HCT116 (cell line): Measurements from ENCODE around the gene SLC22A24.

Experiments used
- ELF1 ChIP-seq: IDR thresholded peaks from 2 replicates; pipeline ENCODE4 v1.6.1; 2012; ENCODE audit warnings: low read depth, borderline replicate concordance
- POLR2AphosphoS5 ChIP-seq: IDR thresholded peaks from 2 replicates; pipeline ENCODE4 v1.6.1; 2011; ENCODE audit warnings: mild to moderate bottlenecking, low read depth, low read length, moderate library complexity
- ZFX ChIP-seq: fragments of 450-650 bp; IDR thresholded peaks from 2 replicates; pipeline ENCODE4 v1.6.1; 2017
- TF ChIP-seq, protein P1 (sequence below): IDR thresholded peaks from 2 replicates; pipeline ENCODE4 v1.6.1; 2012
- TF ChIP-seq, protein P2 (sequence below), 3 experiments: fragments of 200-600 bp in 1 of 3; sonication (generic) in 1 of 3; IDR thresholded peaks in 2 of 3; conservative IDR thresholded peaks in 1 of 3; 2 replicates each; pipeline ENCODE4 v1.5.1; 2012 to 2017; ENCODE audit warnings: low read depth in 2 of 3, low read length in 2 of 3, antibody characterized with exemption in 1 of 3, borderline replicate concordance in 1 of 3, control low read depth in 1 of 3, mild to moderate bottlenecking in 1 of 3, mixed read lengths in 1 of 3, mixed run types in 1 of 3, moderate library complexity in 1 of 3; ENCODE audit not compliant: insufficient read depth in 1 of 3

GRCh38 chr11:63080682-63081081 lies 63.3 kb downstream of the SLC22A24 start:
- TF ChIP-seq ELF1: no peak
- TF ChIP-seq, protein P1, sequence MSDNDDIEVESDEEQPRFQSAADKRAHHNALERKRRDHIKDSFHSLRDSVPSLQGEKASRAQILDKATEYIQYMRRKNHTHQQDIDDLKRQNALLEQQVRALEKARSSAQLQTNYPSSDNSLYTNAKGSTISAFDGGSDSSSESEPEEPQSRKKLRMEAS: no peak
- no peak for TF ChIP-seq POLR2AphosphoS5
- TF ChIP-seq, protein P2, sequence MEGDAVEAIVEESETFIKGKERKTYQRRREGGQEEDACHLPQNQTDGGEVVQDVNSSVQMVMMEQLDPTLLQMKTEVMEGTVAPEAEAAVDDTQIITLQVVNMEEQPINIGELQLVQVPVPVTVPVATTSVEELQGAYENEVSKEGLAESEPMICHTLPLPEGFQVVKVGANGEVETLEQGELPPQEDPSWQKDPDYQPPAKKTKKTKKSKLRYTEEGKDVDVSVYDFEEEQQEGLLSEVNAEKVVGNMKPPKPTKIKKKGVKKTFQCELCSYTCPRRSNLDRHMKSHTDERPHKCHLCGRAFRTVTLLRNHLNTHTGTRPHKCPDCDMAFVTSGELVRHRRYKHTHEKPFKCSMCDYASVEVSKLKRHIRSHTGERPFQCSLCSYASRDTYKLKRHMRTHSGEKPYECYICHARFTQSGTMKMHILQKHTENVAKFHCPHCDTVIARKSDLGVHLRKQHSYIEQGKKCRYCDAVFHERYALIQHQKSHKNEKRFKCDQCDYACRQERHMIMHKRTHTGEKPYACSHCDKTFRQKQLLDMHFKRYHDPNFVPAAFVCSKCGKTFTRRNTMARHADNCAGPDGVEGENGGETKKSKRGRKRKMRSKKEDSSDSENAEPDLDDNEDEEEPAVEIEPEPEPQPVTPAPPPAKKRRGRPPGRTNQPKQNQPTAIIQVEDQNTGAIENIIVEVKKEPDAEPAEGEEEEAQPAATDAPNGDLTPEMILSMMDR (IDR thresholded peaks at IDR 0.05 in 2 of 3, conservative IDR thresholded peaks at IDR 0.05 in 1 of 3; ENCODE audit: borderline replicate concordance in 1 of 3, insufficient read depth in 1 of 3, low read depth in 2 of 3, low read length in 2 of 3): no peak
- no peak for TF ChIP-seq ZFX
